BE2C (cell line): ENCODE results near the gene STAB1.

Experiments
- DNase-seq: peaks from one replicate; pipeline ENCODE4 v3.0.0-alpha.2; 2020
- H3K27me3 ChIP-seq: fragments of 250-450 bp; sonication (Bioruptor Pico); 2 replicates; pipeline ENCODE4 v1.5.1; 2020; ENCODE audit warnings: mild to moderate bottlenecking
- H3K36me3 ChIP-seq: fragments of 250-450 bp; sonication (Bioruptor Pico); 2 replicates; pipeline ENCODE4 v1.5.1; 2020; ENCODE audit warnings: mild to moderate bottlenecking
- H3K4me1 ChIP-seq: fragments of 250-450 bp; sonication (Bioruptor Pico); 2 replicates; pipeline ENCODE4 v1.5.1; 2020
- H3K4me3 ChIP-seq: 2 replicates; pipeline ENCODE4 v1.5.1; 2011; ENCODE audit warnings: low read depth, low read length
- H3K9me3 ChIP-seq: fragments of 250-450 bp; sonication (Bioruptor Pico); 2 replicates; pipeline ENCODE4 v1.5.1; 2020
- CTCF ChIP-seq: IDR thresholded peaks from 2 replicates; pipeline ENCODE4 v1.5.1; 2012; ENCODE audit warnings: mild to moderate bottlenecking, low read depth, low read length

The STAB1 gene

DNA sequence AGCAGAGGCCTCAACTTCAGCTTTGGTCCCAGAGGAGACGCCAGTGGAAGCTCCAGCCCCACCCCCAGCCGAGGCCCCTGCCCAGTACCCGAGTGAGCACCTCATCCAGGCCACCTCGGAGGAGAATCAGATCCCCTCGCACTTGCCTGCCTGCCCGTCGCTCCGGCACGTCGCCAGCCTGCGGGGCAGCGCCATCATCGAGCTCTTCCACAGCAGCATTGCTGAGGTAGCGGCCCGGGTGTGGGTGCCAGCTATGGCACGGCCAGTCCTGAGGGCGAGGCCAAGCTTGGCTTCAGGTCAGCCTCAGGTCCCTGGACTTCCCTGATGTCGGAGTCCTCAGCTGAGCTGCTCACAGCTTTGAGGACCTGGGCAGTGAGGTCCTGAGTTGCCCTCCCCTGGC lies 5.7 kb upstream of the STAB1 start:
- peaks cover 3% of the 10 kb centered on the region; the same call in 1 of the 2 replicates for H3K36me3 ChIP-seq
- H3K27me3 ChIP-seq = no peaks in the 10 kb centered on the region
- no peak for TF ChIP-seq CTCF
- H3K4me1 ChIP-seq = no peaks in the 10 kb centered on the region
- no peak for DNase-seq
- H3K9me3 ChIP-seq = no peaks in the 10 kb centered on the region
- H3K4me3 ChIP-seq = no peak overlapping the region

DNA sequence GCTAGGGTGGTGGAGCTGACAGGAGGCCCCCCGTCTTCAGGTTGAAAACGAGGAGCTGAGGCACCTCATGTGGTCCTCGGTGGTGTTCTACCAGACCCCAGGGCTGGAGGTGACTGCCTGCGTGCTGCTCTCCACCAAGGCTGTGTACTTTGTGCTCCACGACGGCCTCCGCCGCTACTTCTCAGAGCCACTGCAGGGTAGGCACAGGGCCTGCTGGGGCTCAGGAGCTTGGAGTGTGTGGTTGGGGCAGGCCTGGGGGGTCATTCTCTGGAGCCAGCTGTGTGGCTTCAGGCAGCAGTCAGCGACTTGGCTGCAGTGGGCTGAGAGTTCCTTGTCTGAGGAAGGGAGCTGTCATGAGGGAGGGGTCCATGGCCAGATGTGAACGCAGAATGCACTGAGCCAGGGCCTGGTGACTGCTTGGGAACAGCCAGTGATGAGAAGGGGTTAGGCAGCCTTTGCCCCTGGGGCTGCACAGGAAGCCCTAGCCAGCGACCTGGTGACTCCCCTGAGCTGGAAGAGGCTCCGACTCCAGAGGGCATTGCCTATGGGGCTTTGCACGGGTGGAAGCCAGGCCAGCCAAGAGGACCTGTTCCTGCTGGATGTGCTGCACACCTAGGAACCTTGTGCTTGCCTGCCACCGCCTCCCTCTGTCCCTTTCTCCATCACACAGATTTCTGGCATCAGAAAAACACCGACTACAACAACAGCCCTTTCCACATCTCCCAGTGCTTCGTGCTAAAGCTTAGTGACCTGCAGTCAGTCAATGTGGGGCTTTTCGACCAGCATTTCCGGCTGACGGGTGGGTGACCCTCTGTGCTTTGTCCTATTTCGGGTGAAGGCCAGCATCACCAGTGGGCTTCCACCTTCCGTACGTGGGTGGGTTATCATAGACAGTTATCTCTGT lies 4.9 kb upstream of the STAB1 start:
- H3K4me3 ChIP-seq = no peak overlapping the region
- TF ChIP-seq CTCF = no peak
- peaks cover 3% of the 10 kb centered on the region; the same call in 1 of the 2 replicates for H3K36me3 ChIP-seq
- no peaks in the 10 kb centered on the region for H3K4me1 ChIP-seq
- no peaks in the 10 kb centered on the region for H3K27me3 ChIP-seq
- no peak for DNase-seq
- H3K9me3 ChIP-seq = no peaks in the 10 kb centered on the region

DNA sequence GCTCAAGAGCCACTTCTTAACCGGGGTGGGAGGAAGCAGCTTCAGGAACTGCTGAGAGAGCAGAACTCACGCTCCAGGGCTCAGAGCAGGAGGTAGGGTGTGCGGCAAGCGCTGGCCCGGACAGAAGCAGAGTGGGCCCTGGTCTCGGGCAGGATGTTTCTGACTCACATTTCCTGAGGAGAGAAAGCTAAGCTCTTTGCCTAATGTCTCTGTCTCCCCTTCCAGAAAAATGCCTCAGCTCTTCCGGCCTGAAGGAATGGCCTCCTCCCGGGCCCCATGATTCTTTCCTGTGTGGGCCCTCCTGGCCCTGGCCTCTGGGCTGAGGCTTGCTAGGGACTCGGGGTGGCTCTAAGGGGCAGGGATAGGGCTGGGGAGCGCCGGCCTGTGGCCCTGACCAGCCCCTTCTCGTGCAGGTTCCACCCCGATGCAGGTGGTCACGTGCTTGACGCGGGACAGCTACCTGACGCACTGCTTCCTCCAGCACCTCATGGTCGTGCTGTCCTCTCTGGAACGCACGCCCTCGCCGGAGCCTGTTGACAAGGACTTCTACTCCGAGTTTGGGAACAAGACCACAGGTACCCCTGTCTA lies 4.1 kb upstream of the STAB1 start:
- no peaks in the 10 kb centered on the region for H3K4me1 ChIP-seq
- H3K9me3 ChIP-seq = no peaks in the 10 kb centered on the region
- H3K27me3 ChIP-seq = no peaks in the 10 kb centered on the region
- no peak for TF ChIP-seq CTCF
- H3K4me3 ChIP-seq = no peak overlapping the region
- peaks cover 3% of the 10 kb centered on the region; the same call in 1 of the 2 replicates for H3K36me3 ChIP-seq
- DNase-seq = no peak

- H3K9me3 ChIP-seq = no peaks in the 10 kb centered on the region
- H3K36me3 ChIP-seq = peaks cover 3% of the 10 kb centered on the region; the same call in 1 of the 2 replicates
- H3K4me3 ChIP-seq = no peak overlapping the region
- no peak for TF ChIP-seq CTCF
- no peaks in the 10 kb centered on the region for H3K4me1 ChIP-seq
- no peak for DNase-seq
- no peaks in the 10 kb centered on the region for H3K27me3 ChIP-seq
Measured at GRCh38 chr3:52492059-52492458, 3.1 kb upstream of the STAB1 start.

DNA sequence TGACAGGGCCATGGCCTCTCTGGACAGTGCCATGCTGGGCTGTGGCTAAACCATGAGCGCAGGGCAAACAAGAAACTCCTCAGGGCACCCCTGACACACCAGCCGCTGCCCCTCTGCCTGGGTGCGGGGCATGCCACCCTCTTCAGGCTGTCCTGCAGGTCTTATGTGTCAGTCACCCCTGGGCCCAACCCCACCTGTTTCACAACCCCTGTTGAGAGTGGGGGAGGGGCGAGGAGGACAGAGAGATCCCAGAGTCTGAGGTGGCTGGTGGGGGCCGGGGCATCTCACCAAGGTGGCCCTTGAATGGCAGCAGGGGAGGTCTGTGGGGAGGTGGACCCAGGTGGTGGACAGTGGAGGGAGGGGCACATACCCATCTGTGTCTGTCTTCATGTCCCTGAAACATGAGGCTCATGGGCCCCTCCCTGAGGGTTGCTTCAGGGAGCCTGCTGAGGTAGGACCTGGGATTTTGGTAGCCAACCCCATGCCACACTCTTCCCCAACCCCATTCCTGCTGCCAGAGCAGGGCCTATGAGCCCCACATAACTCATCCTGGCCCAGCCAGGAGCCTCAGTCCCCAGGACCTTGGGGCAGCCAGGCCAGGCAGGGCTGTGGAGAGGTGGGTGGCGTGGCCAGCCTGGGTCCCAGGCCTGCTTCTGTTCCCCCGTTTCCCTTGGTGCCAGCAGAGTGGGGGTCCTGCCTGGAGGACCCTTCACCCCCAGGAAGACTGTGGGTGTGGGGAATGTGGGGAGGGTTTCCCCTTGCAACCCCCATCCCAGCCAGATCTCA lies 1.7 kb upstream of the STAB1 start:
- Histone ChIP-seq H3K36me3 (peaks cover 3% of the 10 kb centered on the region; the same call in 1 of the 2 replicates), H3K4me3 (no peak overlapping the region), H3K9me3 (no peaks in the 10 kb centered on the region), H3K27me3 (no peaks in the 10 kb centered on the region), H3K4me1 (no peaks in the 10 kb centered on the region)
- no peak for TF ChIP-seq CTCF
- no peak for DNase-seq
